OCI-LY7 (cell line): ENCODE measurements around the gene ATP1B1. TPM values are rescaled to one million over a fixed set of nuclear protein-coding genes. Genes with fewer than 3 reads are reported as not detected.

ENCODE experiments used
- BruUV-seq: library from RNA; stranded (reverse); fragments of 400-500 nt; replicated peaks from 2 replicates; lab custom pipeline; 2021; lab: Mats Ljungman, UMichigan
- CTCF ChIA-PET: fragments of 300-600 bp; sonication (Branson Sonifier 250); formaldehyde crosslinking; loops from one replicate; lab custom pipeline; 2022; ENCODE audit warnings: antibody characterized with exemption; ENCODE audit not compliant: unreplicated experiment; lab: Charles Lee
- POLR2A ChIA-PET: fragments of 300-600 bp; sonication (Branson Sonifier 250); formaldehyde crosslinking; loops from one replicate; lab custom pipeline; 2022; ENCODE audit warnings: antibody characterized with exemption; lab: Charles Lee
- DNase-seq: peaks from one replicate; pipeline ENCODE4 v3.0.0-alpha.2; 2015; ENCODE audit warnings: low spot score
- H2AFZ ChIP-seq: fragments of 200-600 bp; sonication (generic), shearing (Covaris generic); 2 replicates; pipeline ENCODE4 v1.6.1; 2014; ENCODE audit warnings: mild to moderate bottlenecking, antibody characterized with exemption, low read length, moderate library complexity
- H3K27ac ChIP-seq: fragments of 200-600 bp; sonication (generic); 2 replicates; pipeline ENCODE4 v1.5.1; 2014; ENCODE audit warnings: mixed run types, low read depth, mild to moderate bottlenecking, moderate library complexity, low read length, inconsistent platforms; ENCODE audit not compliant: poor library complexity, severe bottlenecking
- H3K36me3 ChIP-seq: fragments of 200-600 bp; sonication (generic); 2 replicates; pipeline ENCODE4 v1.6.1; 2014; ENCODE audit warnings: mild to moderate bottlenecking, antibody characterized with exemption, low read length, moderate library complexity, mixed read lengths; ENCODE audit not compliant: insufficient read depth
- H3K4me1 ChIP-seq: fragments of 200-600 bp; sonication (generic); 2 replicates; pipeline ENCODE4 v1.5.1; 2014; ENCODE audit warnings: mild to moderate bottlenecking, low read length; ENCODE audit not compliant: insufficient read depth, poor library complexity, severe bottlenecking
- H3K4me2 ChIP-seq: fragments of 200-600 bp; sonication (generic); 2 replicates; pipeline ENCODE4 v1.6.1; 2014; ENCODE audit warnings: mild to moderate bottlenecking, low read length
- H3K4me3 ChIP-seq: fragments of 200-600 bp; sonication (generic); 2 replicates; pipeline ENCODE4 v1.5.1; 2014; ENCODE audit warnings: mild to moderate bottlenecking, low read depth, low read length; ENCODE audit not compliant: poor library complexity, severe bottlenecking
- H3K79me2 ChIP-seq: fragments of 200-600 bp; sonication (generic); 2 replicates; pipeline ENCODE4 v1.6.1; 2016; ENCODE audit warnings: low read depth, mild to moderate bottlenecking, low read length, moderate library complexity, mixed read lengths; ENCODE audit not compliant: insufficient read depth
- H3K9me2 ChIP-seq: fragments of 200-600 bp; sonication (generic); 2 replicates; pipeline ENCODE4 v1.6.1; 2016; ENCODE audit warnings: mild to moderate bottlenecking, low read length, mixed read lengths; ENCODE audit not compliant: insufficient read depth
- H3K9me3 ChIP-seq: fragments of 200-600 bp; sonication (generic); 2 replicates; pipeline ENCODE4 v1.6.1; 2014; ENCODE audit warnings: mild to moderate bottlenecking, mixed run types, low read length, mixed read lengths
- H4K20me1 ChIP-seq: fragments of 200-600 bp; sonication (generic); 2 replicates; pipeline ENCODE4 v1.6.1; 2014; ENCODE audit warnings: mild to moderate bottlenecking, antibody characterized with exemption, low read length, moderate library complexity, mixed read lengths; ENCODE audit not compliant: insufficient read depth
- EZH2phosphoT487 ChIP-seq: fragments of 200-600 bp; sonication (generic); IDR thresholded peaks from 2 replicates; pipeline ENCODE4 v1.6.1; 2018; ENCODE audit warnings: low read depth, borderline replicate concordance, mild to moderate bottlenecking, mixed run types, antibody characterized with exemption, low read length, moderate library complexity, mixed read lengths
- intact Hi-C: fragments of 100-400 bp; cut with micrococcal nuclease; formaldehyde crosslinking; loops from one replicate; pipeline ENCODE4 v1.10.0; 2022; ENCODE audit not compliant: unreplicated experiment
- total RNA-seq, 2 experiments: library from RNA; depleted of rRNA in 1 of 2; stranded (reverse); fragments of >200 nt in 1 of 2; shearing (Covaris generic) in 1 of 2; gene quantifications; 2 replicates each; pipeline ENCODE4 v1.2.3, GENCODE V29; 2014 to 2022
- TF ChIP-seq, protein P1 (sequence below): fragments of 200-600 bp; sonication (generic); conservative IDR thresholded peaks from 2 replicates; pipeline ENCODE4 v1.5.1; 2014; ENCODE audit warnings: mild to moderate bottlenecking, antibody characterized with exemption, low read length, moderate library complexity, mixed read lengths

ATP1B1 gene
- total RNA-seq, 2 experiments from 2014 or later: 17.5 to 22.5 TPM

DNA sequence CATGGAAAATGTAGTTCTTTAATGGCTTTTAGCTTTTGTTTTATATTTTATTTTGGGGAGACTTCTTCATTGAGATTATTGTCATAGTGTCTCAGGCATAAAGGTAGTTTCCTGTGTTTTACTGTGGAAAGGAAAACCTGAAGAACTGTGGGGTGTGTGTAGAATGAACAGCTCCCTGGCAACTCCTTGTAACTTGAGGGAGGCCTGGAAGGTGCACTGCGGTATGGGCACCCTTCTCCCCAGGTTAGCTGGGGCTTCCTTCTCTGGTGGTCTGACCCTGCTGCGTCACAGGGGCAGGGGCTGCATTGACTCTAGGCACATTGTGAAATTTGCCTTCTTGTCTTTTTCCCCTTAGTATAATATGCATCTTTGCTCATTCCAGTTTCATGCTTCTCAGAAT, 1.7 kb downstream of the ATP1B1 start:
- Histone ChIP-seq H3K36me3 (peaks cover 22% of the 10 kb centered on the region), H3K9me3 (no peaks in the 10 kb centered on the region), H3K4me2 (peak overlapping the region; percentile 93), H4K20me1 (no peaks in the 10 kb centered on the region), H3K79me2 (peaks cover 51% of the 10 kb centered on the region), H3K9me2 (no peaks in the 10 kb centered on the region), H3K4me1 (peaks cover 53% of the 10 kb centered on the region), H3K4me3 (peak overlapping the region; percentile 94), H2AFZ (peak overlapping the region; percentile 58; the same call in 1 of the 2 replicates), H3K27ac (peak overlapping the region; percentile 91)
- intact Hi-C loops: loop anchor here (5.0 kb wide), 5 partner anchors 239 to 1424 kb away; partner anchors contain the start of genes BLZF1, GORAB, NME7 and SCYL3
- ChIA-PET CTCF (interaction anchor here (1.3 kb wide), 1 partner anchor 11 kb away, joined by 3 read pairs; no protein-coding TSS in a partner anchor), POLR2A (interaction anchor here (0.6 to 4.9 kb wide), 4 partner anchors 12 to 1480 kb away, joined by 3 to 17 read pairs (median 4); a partner anchor contains a TSS)
- no TSS peak for BruUV-seq
- DNase-seq: peak; percentile 21
- TF ChIP-seq, protein P1, sequence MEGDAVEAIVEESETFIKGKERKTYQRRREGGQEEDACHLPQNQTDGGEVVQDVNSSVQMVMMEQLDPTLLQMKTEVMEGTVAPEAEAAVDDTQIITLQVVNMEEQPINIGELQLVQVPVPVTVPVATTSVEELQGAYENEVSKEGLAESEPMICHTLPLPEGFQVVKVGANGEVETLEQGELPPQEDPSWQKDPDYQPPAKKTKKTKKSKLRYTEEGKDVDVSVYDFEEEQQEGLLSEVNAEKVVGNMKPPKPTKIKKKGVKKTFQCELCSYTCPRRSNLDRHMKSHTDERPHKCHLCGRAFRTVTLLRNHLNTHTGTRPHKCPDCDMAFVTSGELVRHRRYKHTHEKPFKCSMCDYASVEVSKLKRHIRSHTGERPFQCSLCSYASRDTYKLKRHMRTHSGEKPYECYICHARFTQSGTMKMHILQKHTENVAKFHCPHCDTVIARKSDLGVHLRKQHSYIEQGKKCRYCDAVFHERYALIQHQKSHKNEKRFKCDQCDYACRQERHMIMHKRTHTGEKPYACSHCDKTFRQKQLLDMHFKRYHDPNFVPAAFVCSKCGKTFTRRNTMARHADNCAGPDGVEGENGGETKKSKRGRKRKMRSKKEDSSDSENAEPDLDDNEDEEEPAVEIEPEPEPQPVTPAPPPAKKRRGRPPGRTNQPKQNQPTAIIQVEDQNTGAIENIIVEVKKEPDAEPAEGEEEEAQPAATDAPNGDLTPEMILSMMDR: no peak
- no peak for TF ChIP-seq EZH2phosphoT487

DNA sequence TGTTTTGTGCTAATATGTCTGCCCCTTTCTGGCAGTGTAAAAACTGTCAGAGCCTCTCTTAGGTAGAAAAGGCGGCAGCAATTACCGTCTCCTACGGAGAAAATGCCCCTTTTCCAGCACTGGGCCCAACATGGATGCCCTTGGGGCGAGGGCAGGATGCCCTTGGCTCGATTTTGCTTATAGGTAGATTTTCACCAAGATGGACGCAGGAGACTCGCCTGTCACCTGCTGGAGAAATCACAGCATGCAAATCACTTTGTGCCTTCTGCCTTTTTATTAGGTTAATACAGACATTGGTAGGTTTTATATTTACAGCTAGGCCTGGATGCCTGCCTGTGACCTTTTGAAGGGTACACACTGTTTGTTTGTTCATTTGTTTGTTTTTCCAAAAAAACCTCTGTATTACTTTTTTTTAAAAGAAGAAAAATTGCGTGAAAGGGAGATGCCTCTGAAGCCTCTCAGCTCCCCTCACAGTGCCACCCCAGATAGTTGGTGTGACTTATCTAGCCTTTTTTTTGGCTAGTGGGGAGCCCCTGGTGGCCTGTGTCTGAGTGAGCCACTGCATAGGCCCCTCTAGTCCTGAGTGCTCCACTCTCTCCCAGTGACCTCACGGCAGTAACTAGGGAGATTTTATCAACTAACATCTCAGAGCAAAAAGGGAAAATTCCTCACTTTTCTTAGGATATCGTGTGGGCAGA, 2.5 kb downstream of the ATP1B1 start:
- TF ChIP-seq EZH2phosphoT487: no peak
- TF ChIP-seq, protein P1: peak; percentile 79
- Histone ChIP-seq H3K36me3 (peaks cover 29% of the 10 kb centered on the region), H2AFZ (peak overlapping the region; percentile 58; the same call in 1 of the 2 replicates), H3K4me3 (peak overlapping the region; percentile 94), H3K4me2 (peak overlapping the region; percentile 93), H3K9me2 (no peaks in the 10 kb centered on the region), H4K20me1 (no peaks in the 10 kb centered on the region), H3K27ac (peak overlapping the region; percentile 91), H3K79me2 (peaks cover 51% of the 10 kb centered on the region), H3K4me1 (peaks cover 60% of the 10 kb centered on the region), H3K9me3 (no peaks in the 10 kb centered on the region)
- ChIA-PET POLR2A (interaction anchor here (0.6 to 4.9 kb wide), 4 partner anchors 11 to 1407 kb away, joined by 3 to 17 read pairs (median 4); a partner anchor contains a TSS), CTCF (interaction anchor here (0.5 to 1.3 kb wide), 3 partner anchors 10 to 237 kb away, joined by 3 to 5 read pairs (median 4); no protein-coding TSS in a partner anchor)
- DNase-seq: peak; percentile 77
- no TSS peak for BruUV-seq
- intact Hi-C loops: loop anchor here (5.0 kb wide), 5 partner anchors 238 to 1423 kb away; partner anchors contain the start of genes BLZF1, GORAB, NME7 and SCYL3
